ENCODE results near the gene NMRK1.

NMRK1 gene

GRCh38 chr9:75087289-75087823 is 599 bp downstream of the NMRK1 start:
- DNase-seq (ENCODE audit: low spot score in 2 of 2), result peak in 1 of 2 donors; percentile 2
- peak overlapping the region; percentile 93 for H3K4me3 Mint-ChIP-seq
- no peak for ATAC-seq (ENCODE audit: low read depth)
- H3K36me3 Mint-ChIP-seq, result peaks cover 5% of the 10 kb centered on the region
- no peaks in the 10 kb centered on the region for H3K27me3 Mint-ChIP-seq
- H3K27ac Mint-ChIP-seq, result peak overlapping the region; percentile 83
- peaks cover 36% of the 10 kb centered on the region for H3K4me1 Mint-ChIP-seq
- no peaks in the 10 kb centered on the region for H3K9me3 Mint-ChIP-seq

GRCh38 chr9:75086541-75087288 is 1.2 kb downstream of the NMRK1 start:
- Mint-ChIP-seq H3K9me3 (no peaks in the 10 kb centered on the region), H3K27ac (no peak overlapping the region), H3K4me1 (peaks cover 30% of the 10 kb centered on the region), H3K36me3 (peaks cover 8% of the 10 kb centered on the region), H3K27me3 (no peaks in the 10 kb centered on the region), H3K4me3 (peak overlapping the region; percentile 72)
- no peak for DNase-seq (ENCODE audit: low spot score in 2 of 2)
- no peak for ATAC-seq (ENCODE audit: low read depth)

GRCh38 chr9:75085640-75086039 is 2.3 kb downstream of the NMRK1 start:
- Mint-ChIP-seq H3K36me3 (peaks cover 8% of the 10 kb centered on the region), H3K4me3 (no peak overlapping the region), H3K27me3 (no peaks in the 10 kb centered on the region), H3K9me3 (no peaks in the 10 kb centered on the region), H3K27ac (no peak overlapping the region), H3K4me1 (peaks cover 21% of the 10 kb centered on the region)
- DNase-seq (ENCODE audit: low spot score in 2 of 2) (no peak), ATAC-seq (ENCODE audit: low read depth) (no peak)

GRCh38 chr9:75084081-75084672 is 3.8 kb downstream of the NMRK1 start:
- Mint-ChIP-seq H3K27me3 (no peaks in the 10 kb centered on the region), H3K9me3 (no peaks in the 10 kb centered on the region), H3K27ac (no peak overlapping the region), H3K4me1 (peaks cover 11% of the 10 kb centered on the region), H3K4me3 (no peak overlapping the region), H3K36me3 (peaks cover 12% of the 10 kb centered on the region)
- ATAC-seq (ENCODE audit: low read depth) (no peak), DNase-seq (ENCODE audit: low spot score in 2 of 2) (no peak)

- no peaks in the 10 kb centered on the region for H3K27me3 Mint-ChIP-seq
- no peaks in the 10 kb centered on the region for H3K9me3 Mint-ChIP-seq
- peaks cover 11% of the 10 kb centered on the region for H3K36me3 Mint-ChIP-seq
- DNase-seq (ENCODE audit: low spot score in 2 of 2) (no peak), ATAC-seq (ENCODE audit: low read depth) (no peak)
- H3K27ac Mint-ChIP-seq, result no peak overlapping the region
- peaks cover 8% of the 10 kb centered on the region for H3K4me1 Mint-ChIP-seq
- no peak overlapping the region for H3K4me3 Mint-ChIP-seq
Measured at GRCh38 chr9:75083188-75083970, 4.6 kb downstream of the NMRK1 start.

GRCh38 chr9:75081632-75082031 is 6.3 kb downstream of the NMRK1 start:
- DNase-seq (ENCODE audit: low spot score in 2 of 2) (no peak), ATAC-seq (ENCODE audit: low read depth) (no peak)
- no peak overlapping the region for H3K27ac Mint-ChIP-seq
- H3K36me3 Mint-ChIP-seq, result peaks cover 11% of the 10 kb centered on the region
- H3K4me3 Mint-ChIP-seq, result no peak overlapping the region
- H3K9me3 Mint-ChIP-seq, result no peaks in the 10 kb centered on the region
- peaks cover 5% of the 10 kb centered on the region for H3K4me1 Mint-ChIP-seq
- H3K27me3 Mint-ChIP-seq, result no peaks in the 10 kb centered on the region

- peaks cover 2% of the 10 kb centered on the region for H3K36me3 Mint-ChIP-seq
- H3K4me3 Mint-ChIP-seq, result no peak overlapping the region
- H3K9me3 Mint-ChIP-seq, result no peaks in the 10 kb centered on the region
- DNase-seq (ENCODE audit: low spot score in 2 of 2), result no peak
- H3K27me3 Mint-ChIP-seq, result no peaks in the 10 kb centered on the region
- H3K4me1 Mint-ChIP-seq, result peaks cover 9% of the 10 kb centered on the region
- no peak for ATAC-seq (ENCODE audit: low read depth)
- H3K27ac Mint-ChIP-seq, result peak overlapping the region; percentile 49
Measured at GRCh38 chr9:75072895-75073294, 15.1 kb downstream of the NMRK1 start.

GRCh38 chr9:75071530-75072122 is 16.3 kb downstream of the NMRK1 start:
- Mint-ChIP-seq H3K4me1 (peaks cover 9% of the 10 kb centered on the region), H3K9me3 (no peaks in the 10 kb centered on the region), H3K27ac (peak overlapping the region; percentile 35), H3K4me3 (no peak overlapping the region), H3K36me3 (peaks cover 2% of the 10 kb centered on the region), H3K27me3 (no peaks in the 10 kb centered on the region)
- DNase-seq (ENCODE audit: low spot score in 2 of 2) (no peak), ATAC-seq (ENCODE audit: low read depth) (peak; percentile 76)

GRCh38 chr9:75069171-75069570 is 18.8 kb downstream of the NMRK1 start:
- no peak for ATAC-seq (ENCODE audit: low read depth)
- Mint-ChIP-seq H3K36me3 (peaks cover 1% of the 10 kb centered on the region), H3K4me3 (no peak overlapping the region), H3K9me3 (no peaks in the 10 kb centered on the region), H3K27ac (no peak overlapping the region), H3K4me1 (peaks cover 9% of the 10 kb centered on the region), H3K27me3 (no peaks in the 10 kb centered on the region)
- DNase-seq (ENCODE audit: low spot score in 2 of 2), result no peak

- Mint-ChIP-seq H3K4me3 (no peak overlapping the region), H3K36me3 (peaks cover 1% of the 10 kb centered on the region), H3K27me3 (no peaks in the 10 kb centered on the region), H3K9me3 (no peaks in the 10 kb centered on the region), H3K4me1 (peaks cover 9% of the 10 kb centered on the region), H3K27ac (no peak overlapping the region)
- ATAC-seq (ENCODE audit: low read depth) (no peak), DNase-seq (ENCODE audit: low spot score in 2 of 2) (no peak)
Measured at GRCh38 chr9:75067894-75068293, 20.1 kb downstream of the NMRK1 start.

- Mint-ChIP-seq H3K9me3 (no peaks in the 10 kb centered on the region), H3K27me3 (no peaks in the 10 kb centered on the region), H3K27ac (no peak overlapping the region), H3K4me3 (no peak overlapping the region), H3K36me3 (peaks cover 1% of the 10 kb centered on the region), H3K4me1 (no peaks in the 10 kb centered on the region)
- ATAC-seq (ENCODE audit: low read depth), result no peak
- no peak for DNase-seq (ENCODE audit: low spot score in 2 of 2)
Measured at GRCh38 chr9:75065510-75065909, 22.4 kb downstream of the NMRK1 start.

- Mint-ChIP-seq H3K4me1 (no peaks in the 10 kb centered on the region), H3K4me3 (no peak overlapping the region), H3K27ac (no peak overlapping the region), H3K36me3 (peaks cover 3% of the 10 kb centered on the region), H3K27me3 (no peaks in the 10 kb centered on the region), H3K9me3 (no peaks in the 10 kb centered on the region)
- DNase-seq (ENCODE audit: low spot score in 2 of 2), result no peak
- no peak for ATAC-seq (ENCODE audit: low read depth)
Measured at GRCh38 chr9:75064307-75065025, 23.5 kb downstream of the NMRK1 start.

- Mint-ChIP-seq H3K4me1 (no peaks in the 10 kb centered on the region), H3K27ac (no peak overlapping the region), H3K27me3 (no peaks in the 10 kb centered on the region), H3K4me3 (no peak overlapping the region), H3K36me3 (peaks cover 6% of the 10 kb centered on the region), H3K9me3 (peaks cover 1% of the 10 kb centered on the region)
- no peak for DNase-seq (ENCODE audit: low spot score in 2 of 2)
- no peak for ATAC-seq (ENCODE audit: low read depth)
Measured at GRCh38 chr9:75063556-75064305, 24.2 kb downstream of the NMRK1 start.

All from memory B cell (primary cell).